Spleen (tissue), 11 donors: ENCODE results near the gene CCDC106. TPM values are rescaled to one million over a fixed set of nuclear protein-coding genes. Genes with fewer than 3 reads are reported as not detected.

Experiments used
- DNase-seq: peaks from one replicate; pipeline ENCODE4 v3.0.0-alpha.2; 2020
- H3K27ac ChIP-seq, 8 donors: fragments of 200-600 bp; sonication (generic) in 7 of 8; 1 replicate in 4 of 8; 2 replicates in 4 of 8; pipeline versions ENCODE4 v1.5.0 to v1.8.0; 2016 to 2021; ENCODE audit warnings: inconsistent platforms in 4 of 8, mild to moderate bottlenecking in 4 of 8, moderate library complexity in 1 of 8
- H3K27me3 ChIP-seq, 7 donors: fragments of 200-600 bp; sonication (generic) in 6 of 7; replicated peaks in 1 of 7; 1 replicate in 4 of 7; 2 replicates in 3 of 7; pipeline versions ENCODE4 v1.5.0 to v1.8.0; 2016 to 2021; ENCODE audit warnings: inconsistent platforms in 3 of 7, mild to moderate bottlenecking in 1 of 7
- H3K36me3 ChIP-seq, 6 donors: fragments of 200-600 bp; sonication (generic) in 5 of 6; 1 replicate in 4 of 6; 2 replicates in 2 of 6; pipeline versions ENCODE4 v1.5.0 to v1.8.0; 2016 to 2021; ENCODE audit warnings: inconsistent platforms in 2 of 6
- H3K4me1 ChIP-seq, 6 donors: fragments of 200-600 bp; sonication (generic) in 5 of 6; 1 replicate in 3 of 6; 2 replicates in 3 of 6; pipeline versions ENCODE4 v1.5.0 to v1.8.0; 2016 to 2021; ENCODE audit warnings: inconsistent platforms in 3 of 6
- H3K4me3 ChIP-seq, 8 donors: fragments of 200-600 bp; sonication (generic) in 7 of 8; 1 replicate in 4 of 8; 2 replicates in 4 of 8; pipeline versions ENCODE4 v1.5.0 to v1.8.0; 2016 to 2021; ENCODE audit warnings: inconsistent platforms in 4 of 8, mild to moderate bottlenecking in 4 of 8, moderate library complexity in 2 of 8
- H3K9me3 ChIP-seq, 8 donors: fragments of 200-600 bp; sonication (generic) in 7 of 8; 1 replicate in 4 of 8; 2 replicates in 4 of 8; pipeline versions ENCODE4 v1.5.0 to v1.8.0; 2016 to 2021; ENCODE audit warnings: inconsistent platforms in 4 of 8
- CTCF ChIP-seq, 11 experiments: fragments of 200-600 bp in 7 of 11; fragments of 450-650 bp in 4 of 11; sonication (generic) in 4 of 11; IDR thresholded peaks in 8 of 11; conservative IDR thresholded peaks in 3 of 11; 1 replicate in 7 of 11; 2 replicates in 4 of 11; pipeline versions ENCODE4 v1.4.0 to v1.8.0; 2016 to 2021; ENCODE audit warnings: antibody characterized with exemption in 11 of 11, inconsistent platforms in 4 of 11, mild to moderate bottlenecking in 1 of 11
- POLR2A ChIP-seq, 3 donors: fragments of 450-650 bp; IDR thresholded peaks; one replicate each; pipeline ENCODE4 v1.5.1; 2017; ENCODE audit warnings: antibody characterized with exemption in 3 of 3, mild to moderate bottlenecking in 1 of 3
- POLR2AphosphoS5 ChIP-seq, 3 donors: sonication (generic); formaldehyde crosslinking; IDR thresholded peaks; one replicate each; pipeline ENCODE4 v1.5.1; 2017; ENCODE audit warnings: antibody characterized with exemption in 3 of 3
- WGBS, 5 donors: extraction: QIAGEN DNeasy Blood & Tissue Kit in 3 of 5; methylation state at CpG; one replicate each; pipeline versions ENCODE4 v1.1.5 to v1.1.7; 2013 to 2018; 5-methylcytosine and 5-hydroxymethylcytosine counted together
- intact Hi-C: fragments of 100-400 bp; cut with DNase I; formaldehyde crosslinking; loops from one replicate; pipeline ENCODE4 v1.15.0; 2023; ENCODE audit warnings: low total_unique reads
- polyA plus RNA-seq, 3 donors: library from polyadenylated mRNA; stranded (reverse); fragments of 200-250 nt; gene quantifications; one replicate each; pipeline ENCODE4 v1.2.1, GENCODE V29; 2013
- total RNA-seq, 7 donors: library from RNA; depleted of rRNA in 3 of 7; stranded (reverse); fragments of >200 nt in 3 of 7; fragmentation: NEBNext Ultra II Directional in 4 of 7; extraction: Animal tissue kit (Norgen Biotek cat#: 25700) in 4 of 7; gene quantifications; one replicate each; pipeline versions ENCODE4 v1.1.0 to v1.2.1, GENCODE V29; 2016 to 2021
- donor health status: healthy with polysubstance abuse.
- donor health status: DM: no; HTN: no; CAD: no; lungs with moderate emphysema.
- donor health status: DM: no; HTN: no; CAD: no.
- donor health status: Bipolar disorder and iron deficiency.
- donor health status: healthy.
- donor health status: DM: no; HTN: no; CAD: no.
- donor health status: DM: yes; HTN: yes; CAD: no.

Gene CCDC106
- total and polyA plus RNA-seq, 10 donors: 11.9 to 40.1 (median 18.6) TPM

GRCh38 chr19:55674459-55674840 lies 26.4 kb downstream of the CCDC106 start:
- H3K27me3 ChIP-seq: no peaks in the 10 kb centered on the region
- H3K9me3 ChIP-seq: no peaks in the 10 kb centered on the region
- 27 to 42% (median 33%) methylated on average over 16 to 17 of the region's 17 CpGs for WGBS, 5 donors
- intact Hi-C loops: no loop called here
- peak overlapping the region; percentile 59 to 98 (median 86) for H3K4me3 ChIP-seq
- DNase-seq: no peak
- H3K4me1 ChIP-seq: peaks cover 51 to 96% (median 74%) of the 10 kb centered on the region in 6 donors
- peaks cover 0 to 79% (median 53%) of the 10 kb centered on the region in 6 donors for H3K36me3 ChIP-seq
- peak overlapping the region; percentile 87 to 99 (median 95) for H3K27ac ChIP-seq
- TF ChIP-seq CTCF (IDR thresholded peaks at IDR 0.05 in 8 of 11, conservative IDR thresholded peaks at IDR 0.05 in 3 of 11): no peak
- TF ChIP-seq POLR2AphosphoS5 (IDR thresholded peaks at IDR 0.05): no peak
- no peak for TF ChIP-seq POLR2A (IDR thresholded peaks at IDR 0.05)

- Histone ChIP-seq H3K9me3 (no peaks in the 10 kb centered on the region), H3K36me3 (peaks cover 0 to 79% (median 53%) of the 10 kb centered on the region in 6 donors), H3K4me1 (peaks cover 57 to 96% (median 77%) of the 10 kb centered on the region in 6 donors), H3K4me3 (peak within 1 kb of the TSS; percentile 59 to 98 (median 86)), H3K27ac (peak within 1 kb of the TSS; percentile 87 to 99 (median 95)), H3K27me3 (no peaks in the 10 kb centered on the region)
- WGBS, 5 donors: 1 to 2% (median 2%) methylated on average over 37 to 101 of the region's 101 CpGs
- intact Hi-C loops: no loop called here
- peak; percentile 99 for DNase-seq
- TF ChIP-seq POLR2AphosphoS5 (IDR thresholded peaks at IDR 0.05) (peak; percentile 93 to 97 (median 94)), CTCF (IDR thresholded peaks at IDR 0.05 in 8 of 11, conservative IDR thresholded peaks at IDR 0.05 in 3 of 11) (peak in 3 of 11 experiments; percentile 3 to 39 (median 26)), POLR2A (IDR thresholded peaks at IDR 0.05) (peak in 1 of 3 donors; percentile 29)
These were observed 27.0 kb downstream of the CCDC106 start, which contains the start of gene EPN1 for GRCh38 chr19:55674841-55675660. TSS of gene EPN1 (plus strand) at chr19:55675226. CDS start at chr19:55678628, 3,402 bp downstream.

- Histone ChIP-seq H3K36me3 (peaks cover 0 to 79% (median 53%) of the 10 kb centered on the region in 6 donors), H3K4me3 (peak overlapping the region; percentile 59 to 98 (median 86)), H3K27me3 (no peaks in the 10 kb centered on the region), H3K27ac (peak overlapping the region; percentile 87 to 99 (median 95)), H3K9me3 (no peaks in the 10 kb centered on the region), H3K4me1 (peaks cover 63 to 96% (median 79%) of the 10 kb centered on the region in 6 donors)
- no peak for TF ChIP-seq CTCF (IDR thresholded peaks at IDR 0.05 in 8 of 11, conservative IDR thresholded peaks at IDR 0.05 in 3 of 11)
- no peak for TF ChIP-seq POLR2A (IDR thresholded peaks at IDR 0.05)
- TF ChIP-seq POLR2AphosphoS5 (IDR thresholded peaks at IDR 0.05): no peak
- DNase-seq: no peak
- WGBS, 5 donors: 11 to 17% (median 13%) methylated on average over 16 of the region's 16 CpGs
- intact Hi-C loops: no loop called here
These were observed 27.8 kb downstream of the CCDC106 start for GRCh38 chr19:55675661-55676354.
